Activated CD8-positive, alpha-beta memory T cell treated with anti-CD3 and anti-CD28 coated beads for 36 hours (primary cell): Measurements from ENCODE around the gene TMEM132A. TPM values are rescaled to one million over a fixed set of nuclear protein-coding genes. Genes with fewer than 3 reads are reported as not detected.
"Not testable (repeated sequence)": the region's sequence is repeated elsewhere in the genome, so short reads cannot be mapped to it uniquely, and the experiment has no call there.

Experiments
- CTCF ChIA-PET: fragments of 350-600 bp; sonication (Branson Sonifier 250); formaldehyde crosslinking; loops from one replicate; lab custom pipeline; 2021; ENCODE audit warnings: antibody characterized with exemption; lab: Charles Lee
- POLR2A ChIA-PET: fragments of 350-600 bp; sonication (Branson Sonifier 250); formaldehyde crosslinking; loops from one replicate; lab custom pipeline; 2021; ENCODE audit warnings: antibody characterized with exemption; lab: Charles Lee
- total RNA-seq, 2 experiments: library from RNA; stranded (reverse); gene quantifications; one replicate each; pipeline ENCODE4 v1.2.3, GENCODE V29; 2021

TMEM132A gene
- total RNA-seq, 2 experiments from 2014 or later = 0.99 to 1.1 TPM

- CTCF ChIA-PET = interaction anchor here (1.4 to 6.4 kb wide), 4 partner anchors 11 to 286 kb away, joined by 3 to 40 read pairs (median 14); partner anchors contain the start of gene TMEM109
- POLR2A ChIA-PET = no interaction called here
Measured at GRCh38 chr11:60900673-60901404, 23.4 kb upstream of the TMEM132A start.

DNA sequence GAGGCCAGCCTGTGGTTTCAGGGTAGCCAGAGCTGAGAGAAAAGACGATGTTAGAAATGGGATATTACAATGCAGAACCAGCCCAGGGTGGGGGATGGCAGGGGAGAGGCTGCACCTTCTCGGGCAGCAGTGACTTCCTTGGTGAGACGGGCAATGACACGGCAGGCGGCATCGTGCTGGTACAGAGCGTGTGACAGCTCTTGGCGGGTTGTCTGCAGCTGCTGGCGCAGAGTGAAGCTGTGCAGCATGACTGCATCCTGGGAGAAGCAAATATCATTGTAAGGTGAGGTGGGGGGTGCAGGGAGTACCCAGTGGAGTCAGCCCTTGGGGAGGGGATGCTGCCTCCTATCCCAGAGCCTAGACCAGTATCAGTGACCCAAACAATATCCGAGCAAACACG lies 21.6 kb upstream of the TMEM132A start:
- POLR2A ChIA-PET = no interaction called here

GRCh38 chr11:60905047-60905446 lies 19.2 kb upstream of the TMEM132A start:
- POLR2A ChIA-PET = interaction anchor here (2.3 kb wide), 1 partner anchor 10 kb away, joined by 19 read pairs; the partner anchor contains the start of gene TMEM109
- CTCF ChIA-PET = interaction anchor here (0.7 to 6.4 kb wide), 4 partner anchors 17 to 74 kb away, joined by 3 to 40 read pairs (median 4); no protein-coding TSS in a partner anchor

More for the DNA sequence above, 21.6 kb upstream of the TMEM132A start:
- CTCF ChIA-PET = interaction anchor here (6.4 kb wide), 1 partner anchor 71 kb away, joined by 40 read pairs; no protein-coding TSS in a partner anchor

GRCh38 chr11:60905551-60906113 lies 18.6 kb upstream of the TMEM132A start:
- ChIA-PET POLR2A (interaction anchor here (0.6 to 2.3 kb wide), 2 partner anchors 9 to 186 kb away, joined by 4 to 19 read pairs; partner anchors contain the start of gene TMEM109), CTCF (interaction anchor here (0.7 to 2.2 kb wide), 4 partner anchors 18 to 130 kb away, joined by 3 to 5 read pairs (median 4); no protein-coding TSS in a partner anchor)

- CTCF ChIA-PET = interaction anchor here (1.0 to 2.2 kb wide), 5 partner anchors 9 to 146 kb away, joined by 3 to 5 read pairs (median 4); no protein-coding TSS in a partner anchor
Measured at GRCh38 chr11:60906132-60906972, 17.9 kb upstream of the TMEM132A start, which contains the start of gene PRPF19. PRPF19 (minus strand) TSS chr11:60906585; CDS start chr11:60906382, 203 bp downstream.

DNA sequence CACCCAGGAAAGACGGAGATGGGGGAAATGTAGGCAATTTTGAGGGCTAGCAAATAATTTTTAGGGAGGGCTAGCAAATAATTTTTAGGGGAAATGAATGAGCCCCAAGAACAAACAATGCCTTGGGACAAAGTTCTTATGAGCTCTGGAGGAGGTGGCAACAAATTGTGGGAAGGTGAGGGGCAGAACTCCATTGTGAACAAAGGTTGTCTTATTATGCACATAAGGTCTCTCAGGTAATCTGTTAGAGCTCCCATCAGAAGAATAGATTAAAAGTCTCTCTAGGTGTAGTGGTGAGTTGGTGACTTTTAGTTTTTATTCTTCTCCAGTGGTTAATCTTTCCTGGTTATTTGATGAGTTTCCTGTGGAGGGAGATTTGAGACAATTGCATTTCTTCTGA lies 15.5 kb upstream of the TMEM132A start:
- CTCF ChIA-PET = no interaction called here
- POLR2A ChIA-PET = interaction anchor here (0.6 kb wide), 1 partner anchor 220 kb away, joined by 4 read pairs; no protein-coding TSS in a partner anchor

More at GRCh38 chr11:60906132-60906972, 17.9 kb upstream of the TMEM132A start, which contains the start of gene PRPF19:
- POLR2A ChIA-PET = interaction anchor here (0.6 to 2.3 kb wide), 2 partner anchors 8 to 186 kb away, joined by 4 to 19 read pairs; partner anchors contain the start of gene TMEM109

DNA sequence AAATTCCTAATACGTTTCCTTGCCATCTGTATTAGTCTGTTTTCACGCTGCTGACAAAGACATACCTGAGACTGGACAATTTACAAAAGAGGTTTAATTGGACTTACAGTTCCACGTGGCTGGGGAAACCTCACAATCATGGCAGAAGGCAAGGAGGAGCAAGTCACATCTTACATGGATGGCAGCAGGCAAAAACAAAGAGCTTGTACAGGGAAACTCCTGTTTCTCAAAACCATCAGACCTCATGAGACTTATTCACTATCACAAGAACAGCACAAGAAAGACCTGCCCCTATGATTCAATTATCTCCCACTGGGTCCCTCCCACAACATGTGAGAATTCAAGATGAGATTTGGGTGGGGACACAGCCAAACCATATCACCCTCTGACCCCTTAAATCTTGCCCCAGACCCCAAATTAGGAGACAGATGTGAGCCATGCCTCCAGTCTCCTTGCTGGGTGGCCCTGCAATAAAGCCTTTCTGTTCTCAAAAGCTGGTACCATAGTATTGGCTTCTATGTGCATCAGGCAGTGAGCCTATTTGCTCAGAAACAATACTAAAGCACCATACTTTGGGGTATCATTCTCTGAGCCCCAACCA lies 14.5 kb upstream of the TMEM132A start:
- CTCF ChIA-PET, POLR2A ChIA-PET: not testable (repeated sequence)

- POLR2A ChIA-PET = no interaction called here
- CTCF ChIA-PET = no interaction called here
Measured at GRCh38 chr11:60910281-60910687, 14.0 kb upstream of the TMEM132A start.

GRCh38 chr11:60910711-60911380 lies 13.4 kb upstream of the TMEM132A start:
- CTCF ChIA-PET = interaction anchor here (1.5 kb wide), 1 partner anchor 12 kb away, joined by 3 read pairs; no protein-coding TSS in a partner anchor
- POLR2A ChIA-PET = no interaction called here

DNA sequence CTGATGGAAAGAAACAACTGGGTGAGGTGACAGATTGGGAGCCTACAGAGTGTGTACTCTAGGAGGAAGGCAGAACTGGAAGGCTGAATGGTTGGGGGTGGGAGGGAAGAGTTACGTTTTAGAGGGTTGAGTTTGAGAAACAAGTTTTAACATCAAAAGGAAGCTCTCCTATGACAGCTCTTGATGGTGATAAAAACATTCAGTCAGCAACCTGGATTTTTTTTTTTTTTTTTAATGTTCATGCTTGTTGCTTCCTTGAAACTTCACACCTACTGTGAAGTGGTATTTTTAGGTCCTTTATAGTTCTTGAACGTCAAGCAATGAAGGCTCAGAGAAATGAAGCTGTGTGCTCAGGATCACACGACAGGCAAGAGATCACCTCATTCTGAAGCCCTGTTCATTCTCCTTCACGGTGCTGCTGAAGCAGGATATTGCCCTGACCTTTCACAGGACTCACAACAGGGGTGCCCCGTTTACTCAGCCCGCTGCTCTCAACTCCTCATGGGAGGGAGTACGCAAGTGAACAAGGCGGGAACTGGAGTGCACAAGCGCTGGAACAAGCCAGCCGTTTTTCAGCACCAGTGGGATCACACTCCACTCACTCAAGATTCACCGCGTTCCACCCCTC lies 11.9 kb upstream of the TMEM132A start:
- ChIA-PET POLR2A (no interaction called here), CTCF (interaction anchor here (0.7 to 1.5 kb wide), 2 partner anchors 13 to 540 kb away, joined by 3 read pairs; no protein-coding TSS in a partner anchor)

DNA sequence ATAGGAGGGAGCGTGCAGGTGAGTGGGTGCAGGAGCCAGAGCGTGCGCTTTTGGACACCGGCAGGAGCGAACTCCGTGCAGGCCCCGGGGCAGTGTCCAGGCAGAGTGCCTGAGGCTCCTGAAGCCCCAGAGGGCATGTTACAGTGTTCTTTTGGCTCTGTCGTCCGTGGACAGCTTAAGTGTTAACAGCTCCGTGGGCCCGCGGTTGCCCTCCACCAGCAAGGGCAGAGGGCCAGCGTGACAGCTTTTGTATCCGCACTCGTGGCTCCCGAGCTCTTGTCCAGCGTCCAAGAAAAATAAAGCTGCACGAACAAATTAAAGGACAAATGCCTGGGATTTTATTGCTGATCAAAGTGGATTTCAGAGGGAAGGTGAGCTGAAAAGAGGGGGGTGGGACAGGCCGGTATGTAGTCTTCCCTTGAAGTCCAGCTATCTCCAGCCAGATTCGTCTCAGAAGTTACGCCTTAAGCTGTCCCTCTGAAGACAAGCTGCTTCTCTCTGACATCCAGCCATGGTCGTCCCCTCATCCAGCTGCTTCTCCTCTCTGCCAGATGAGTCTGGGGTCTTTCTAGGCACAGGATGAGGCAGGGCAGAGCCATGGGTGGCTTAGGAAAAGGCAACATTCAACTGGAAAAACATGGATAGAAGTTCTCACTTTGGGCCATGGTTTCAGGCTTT lies 11.3 kb upstream of the TMEM132A start:
- CTCF ChIA-PET = interaction anchor here (0.6 to 3.1 kb wide), 2 partner anchors 12 to 210 kb away, joined by 3 to 24 read pairs; no protein-coding TSS in a partner anchor
- POLR2A ChIA-PET = interaction anchor here (1.1 to 2.9 kb wide), 2 partner anchors 7 to 199 kb away, joined by 3 to 19 read pairs; partner anchors contain the start of gene PRPF19

GRCh38 chr11:60913793-60914632 lies 10.2 kb upstream of the TMEM132A start, which contains the start of gene TMEM109:
TMEM109 (plus strand) TSS chr11:60914158; CDS start chr11:60919694, 5,536 bp downstream.
- POLR2A ChIA-PET = interaction anchor here (0.7 to 2.9 kb wide), 7 partner anchors 8 to 198 kb away, joined by 3 to 19 read pairs (median 3); partner anchors contain the start of gene PRPF19
- CTCF ChIA-PET = interaction anchor here (0.6 to 3.1 kb wide), 2 partner anchors 13 to 209 kb away, joined by 3 to 24 read pairs; no protein-coding TSS in a partner anchor

GRCh38 chr11:60914633-60915247 lies 9.5 kb upstream of the TMEM132A start:
- CTCF ChIA-PET = interaction anchor here (1.1 to 3.1 kb wide), 10 partner anchors 9 to 272 kb away, joined by 3 to 24 read pairs (median 4); partner anchors contain the start of genes CD6 and TMEM132A

DNA sequence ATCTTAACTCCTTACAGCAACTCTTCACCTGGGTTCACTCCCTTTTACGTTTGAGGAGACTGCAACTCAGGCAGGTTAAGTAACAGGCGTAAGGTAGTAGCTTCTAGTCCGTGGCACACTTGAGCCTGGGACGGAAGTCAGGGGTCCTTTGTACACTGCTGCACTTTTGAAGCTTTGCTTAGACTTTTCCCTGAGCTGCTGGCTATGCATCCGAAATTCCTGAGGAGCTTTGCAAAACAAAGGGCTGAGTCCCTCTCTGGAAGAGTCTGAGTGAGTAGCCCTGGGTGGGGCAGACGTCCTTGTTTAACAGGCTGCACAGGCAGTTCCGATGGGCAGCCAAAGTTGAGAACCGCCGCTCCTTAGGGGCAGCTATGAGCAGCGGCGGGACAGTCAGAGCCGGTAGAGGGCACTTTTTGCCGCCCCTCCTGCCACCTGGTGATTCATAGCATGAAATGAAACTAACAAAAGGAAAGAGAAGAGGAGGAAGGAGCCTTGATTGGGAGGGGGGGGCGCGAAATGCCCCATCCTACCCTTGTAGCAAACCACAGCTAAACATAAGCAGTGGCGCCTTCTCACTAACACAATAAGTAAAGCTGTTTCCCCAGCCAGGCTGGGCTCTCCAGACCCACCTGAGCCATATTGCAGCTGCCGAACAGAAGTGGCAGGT lies 8.9 kb upstream of the TMEM132A start:
- ChIA-PET CTCF (interaction anchor here (0.6 to 3.1 kb wide), 12 partner anchors 8 to 272 kb away, joined by 3 to 24 read pairs (median 4); partner anchors contain the start of genes CD6, PRPF19 and TMEM132A), POLR2A (interaction anchor here (0.7 to 2.9 kb wide), 3 partner anchors 8 to 12 kb away, joined by 3 to 19 read pairs (median 6); partner anchors contain the start of genes PRPF19 and TMEM132A)

More at GRCh38 chr11:60914633-60915247, 9.5 kb upstream of the TMEM132A start:
- POLR2A ChIA-PET = interaction anchor here (0.7 to 2.9 kb wide), 4 partner anchors 9 to 80 kb away, joined by 3 to 19 read pairs (median 4); partner anchors contain the start of genes PRPF19 and TMEM132A
